Gastrocnemius medialis (tissue), 4 donors: Measurements from ENCODE around the gene THSD7B. TPM values are rescaled to one million over a fixed set of nuclear protein-coding genes. Genes with fewer than 3 reads are reported as not detected.

ENCODE experiments used
- ATAC-seq, 2 donors: fragments of 150-250 bp; one replicate each; pipeline ENCODE4 v1.9.1; 2016
- DNase-seq, 2 donors: peaks; one replicate each; pipeline ENCODE4 v3.0.0-alpha.2; 2019
- H3K27ac ChIP-seq, 4 donors: fragments of 200-600 bp; sonication (generic); 1 replicate in 1 of 4; 2 replicates in 3 of 4; pipeline ENCODE4 v1.5.1; 2016 to 2018; ENCODE audit warnings: mild to moderate bottlenecking in 2 of 4, moderate library complexity in 1 of 4
- H3K27me3 ChIP-seq, 3 donors: fragments of 200-600 bp; sonication (generic) in 2 of 3; 1 replicate in 1 of 3; 2 replicates in 2 of 3; pipeline versions ENCODE4 v1.5.1 to v1.6.0; 2016 to 2019; ENCODE audit warnings: mild to moderate bottlenecking in 1 of 3, moderate library complexity in 1 of 3
- H3K36me3 ChIP-seq, 2 donors: fragments of 200-600 bp; sonication (generic) in 1 of 2; one replicate each; pipeline ENCODE4 v1.5.1; 2017 to 2018
- H3K4me1 ChIP-seq, 2 donors: fragments of 200-600 bp; sonication (generic) in 1 of 2; one replicate each; pipeline ENCODE4 v1.5.1; 2016 to 2017; ENCODE audit warnings: mild to moderate bottlenecking in 2 of 2
- H3K4me3 ChIP-seq, 4 donors: fragments of 200-600 bp; sonication (generic) in 3 of 4; 1 replicate in 1 of 4; 2 replicates in 3 of 4; pipeline ENCODE4 v1.5.1; 2016 to 2019; ENCODE audit warnings: mild to moderate bottlenecking in 2 of 4
- H3K9me3 ChIP-seq, 3 donors: fragments of 200-600 bp; sonication (generic) in 2 of 3; 1 replicate in 1 of 3; 2 replicates in 2 of 3; pipeline ENCODE4 v1.5.1; 2016 to 2019
- POLR2A ChIP-seq, 2 donors: fragments of 450-650 bp; IDR thresholded peaks; one replicate each; pipeline ENCODE4 v1.6.1; 2017; ENCODE audit warnings: antibody characterized with exemption in 2 of 2, mild to moderate bottlenecking in 2 of 2, moderate library complexity in 2 of 2
- in situ Hi-C, 4 donors: fragments of 200-750 bp; cut with MboI; loops; one replicate each; pipeline versions ENCODE4 v1.15.0 to v1.8.0; 2017; ENCODE audit warnings: low sequenced_read_pairs in 4 of 4
- intact Hi-C: fragments of 100-400 bp; cut with DNase I; formaldehyde crosslinking; loops from one replicate; pipeline ENCODE4 v1.15.1; 2023; ENCODE audit warnings: low total_unique reads
- total RNA-seq, 4 donors: library from RNA; depleted of rRNA; stranded (reverse); fragments of >200 nt; gene quantifications; one replicate each; pipeline versions ENCODE4 v1.1.0 to v1.2.3, GENCODE V29; 2016
- TF ChIP-seq, protein P1 (sequence below), 5 experiments: fragments of 450-650 bp in 3 of 5; fragments of 200-600 bp in 2 of 5; sonication (generic) in 2 of 5; IDR thresholded peaks in 4 of 5; conservative IDR thresholded peaks in 1 of 5; 1 replicate in 4 of 5; 2 replicates in 1 of 5; pipeline ENCODE4 v1.5.1; 2016 to 2019; ENCODE audit warnings: antibody characterized with exemption in 5 of 5, mild to moderate bottlenecking in 3 of 5, moderate library complexity in 3 of 5

Gene THSD7B
- total RNA-seq, 4 donors from 2014 or later, result not detected

DNA sequence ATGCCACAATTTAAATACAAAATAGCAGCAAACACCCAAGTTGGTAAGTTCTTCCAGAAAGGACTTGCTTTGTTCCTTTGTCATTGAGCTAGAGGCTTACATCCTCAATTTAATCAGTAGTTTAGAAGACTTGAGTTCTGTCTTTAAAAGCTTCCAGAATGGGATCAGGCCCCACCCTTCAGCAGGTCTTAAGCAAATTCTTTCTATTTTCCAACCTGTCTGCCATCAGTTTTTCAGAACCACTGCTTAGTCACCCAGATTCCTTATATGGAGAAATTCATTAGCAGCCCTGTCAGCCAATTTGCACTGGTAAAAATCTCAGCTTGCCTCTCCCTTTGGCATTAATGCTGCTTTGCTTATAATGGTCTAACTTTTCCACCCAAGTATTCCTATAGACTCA, 935.3 kb downstream of the THSD7B start:
- in situ Hi-C loops, result no loop called here
- ATAC-seq (no peak), DNase-seq (no peak)
- intact Hi-C loops, result no loop called here
- Histone ChIP-seq H3K36me3 (no peaks in the 10 kb centered on the region), H3K4me1 (no peaks in the 10 kb centered on the region), H3K9me3 (no peaks in the 10 kb centered on the region), H3K27ac (no peak overlapping the region), H3K27me3 (no peaks in the 10 kb centered on the region), H3K4me3 (no peak overlapping the region)
- no peak for TF ChIP-seq POLR2A (IDR thresholded peaks at IDR 0.05)
- TF ChIP-seq, protein P1, sequence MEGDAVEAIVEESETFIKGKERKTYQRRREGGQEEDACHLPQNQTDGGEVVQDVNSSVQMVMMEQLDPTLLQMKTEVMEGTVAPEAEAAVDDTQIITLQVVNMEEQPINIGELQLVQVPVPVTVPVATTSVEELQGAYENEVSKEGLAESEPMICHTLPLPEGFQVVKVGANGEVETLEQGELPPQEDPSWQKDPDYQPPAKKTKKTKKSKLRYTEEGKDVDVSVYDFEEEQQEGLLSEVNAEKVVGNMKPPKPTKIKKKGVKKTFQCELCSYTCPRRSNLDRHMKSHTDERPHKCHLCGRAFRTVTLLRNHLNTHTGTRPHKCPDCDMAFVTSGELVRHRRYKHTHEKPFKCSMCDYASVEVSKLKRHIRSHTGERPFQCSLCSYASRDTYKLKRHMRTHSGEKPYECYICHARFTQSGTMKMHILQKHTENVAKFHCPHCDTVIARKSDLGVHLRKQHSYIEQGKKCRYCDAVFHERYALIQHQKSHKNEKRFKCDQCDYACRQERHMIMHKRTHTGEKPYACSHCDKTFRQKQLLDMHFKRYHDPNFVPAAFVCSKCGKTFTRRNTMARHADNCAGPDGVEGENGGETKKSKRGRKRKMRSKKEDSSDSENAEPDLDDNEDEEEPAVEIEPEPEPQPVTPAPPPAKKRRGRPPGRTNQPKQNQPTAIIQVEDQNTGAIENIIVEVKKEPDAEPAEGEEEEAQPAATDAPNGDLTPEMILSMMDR (IDR thresholded peaks at IDR 0.05 in 4 of 5, conservative IDR thresholded peaks at IDR 0.05 in 1 of 5), result no peak

DNA sequence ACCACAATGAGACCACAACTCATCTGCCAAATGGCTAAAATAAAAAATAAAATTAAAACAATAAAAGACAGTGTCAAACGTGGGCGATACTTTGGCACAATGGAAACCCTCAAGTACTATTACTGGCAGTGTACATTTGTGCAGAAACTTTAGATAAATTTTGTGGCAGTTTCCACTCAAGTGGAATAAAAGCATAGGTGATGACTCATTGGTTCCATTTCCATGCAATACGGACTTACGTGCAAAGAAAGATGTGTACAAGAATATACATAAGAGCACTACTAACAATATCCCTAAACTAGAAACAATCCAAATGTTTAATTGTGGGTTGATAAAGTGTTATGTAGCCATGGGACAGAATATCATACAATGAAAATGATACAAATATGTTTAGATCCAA, 940.0 kb downstream of the THSD7B start:
- Histone ChIP-seq H3K4me3 (no peak overlapping the region), H3K27me3 (no peaks in the 10 kb centered on the region), H3K4me1 (no peaks in the 10 kb centered on the region), H3K36me3 (no peaks in the 10 kb centered on the region), H3K27ac (no peak overlapping the region), H3K9me3 (no peaks in the 10 kb centered on the region)
- in situ Hi-C loops (no loop called here), intact Hi-C loops (no loop called here)
- DNase-seq (no peak), ATAC-seq (no peak)
- no peak for TF ChIP-seq POLR2A (IDR thresholded peaks at IDR 0.05)
- TF ChIP-seq, protein P1 (IDR thresholded peaks at IDR 0.05 in 4 of 5, conservative IDR thresholded peaks at IDR 0.05 in 1 of 5), result no peak

DNA sequence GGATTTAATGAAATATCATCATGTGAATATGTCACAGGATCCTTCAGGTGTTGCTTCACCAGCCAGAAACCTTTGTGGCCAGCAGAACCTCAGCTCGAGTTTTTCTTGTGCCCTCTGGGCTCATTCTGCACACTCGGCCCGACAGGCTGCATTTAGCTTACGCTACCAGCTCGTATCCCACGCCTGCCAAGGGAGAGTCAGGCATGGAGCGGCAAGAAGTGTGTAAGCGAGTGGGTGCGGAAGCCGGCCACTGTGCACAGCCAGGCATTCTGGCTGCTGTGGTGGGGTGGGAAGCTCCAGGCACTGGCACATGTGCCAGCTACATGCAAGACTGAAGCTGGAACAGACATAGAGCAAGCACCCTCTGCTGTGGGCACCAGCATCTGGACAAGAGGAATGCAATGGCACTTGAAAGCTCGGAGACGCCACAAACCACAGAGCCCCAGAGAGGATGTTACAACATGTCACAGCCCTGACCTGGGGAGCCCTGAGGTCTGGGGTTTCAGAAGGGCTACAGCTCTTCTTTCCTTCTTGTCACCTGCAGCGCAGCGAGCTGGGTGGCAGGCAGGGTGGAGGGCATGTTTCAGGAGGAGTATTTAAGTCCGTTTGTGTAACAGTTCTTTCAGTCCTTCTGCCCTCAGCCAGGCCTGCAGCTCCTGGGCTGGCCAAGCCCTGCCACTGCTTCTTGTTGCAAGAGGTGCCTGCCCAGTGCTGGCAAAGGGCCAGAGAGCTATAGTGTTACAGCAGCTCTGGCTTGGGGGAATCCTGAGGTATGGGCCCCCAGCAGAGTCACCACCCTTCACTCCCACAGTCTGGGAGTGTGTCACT, 941.7 kb downstream of the THSD7B start:
- H3K4me1 ChIP-seq, result no peaks in the 10 kb centered on the region
- H3K4me3 ChIP-seq, result no peak overlapping the region
- in situ Hi-C loops (no loop called here), intact Hi-C loops (no loop called here)
- DNase-seq (no peak), ATAC-seq (no peak)
- no peaks in the 10 kb centered on the region for H3K36me3 ChIP-seq
- TF ChIP-seq, protein P1 (IDR thresholded peaks at IDR 0.05 in 4 of 5, conservative IDR thresholded peaks at IDR 0.05 in 1 of 5), result no peak
- no peak for TF ChIP-seq POLR2A (IDR thresholded peaks at IDR 0.05)
- no peak overlapping the region for H3K27ac ChIP-seq
- no peaks in the 10 kb centered on the region for H3K9me3 ChIP-seq
- no peaks in the 10 kb centered on the region for H3K27me3 ChIP-seq

DNA sequence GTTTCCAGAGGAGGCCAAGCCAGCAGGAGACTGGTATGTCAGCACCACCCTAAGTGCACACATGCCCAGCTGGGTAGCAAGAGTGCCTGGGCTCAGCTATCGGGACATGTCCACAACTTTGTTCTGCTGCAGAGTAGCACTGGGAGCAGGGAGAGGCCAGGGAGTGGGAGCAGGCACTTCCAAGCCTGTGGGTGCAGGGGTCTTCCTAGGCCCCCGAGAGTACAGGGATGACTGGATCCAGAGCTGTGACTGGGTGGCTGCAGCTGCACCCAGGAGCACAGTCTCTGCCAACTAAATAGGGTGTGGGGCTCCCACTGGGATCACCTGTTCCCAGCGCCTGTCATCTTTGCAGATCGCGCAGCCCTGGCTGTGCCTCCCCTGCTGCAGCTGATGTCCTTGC, 943.0 kb downstream of the THSD7B start:
- ATAC-seq, result no peak
- in situ Hi-C loops (no loop called here), intact Hi-C loops (no loop called here)
- no peaks in the 10 kb centered on the region for H3K27me3 ChIP-seq
- no peaks in the 10 kb centered on the region for H3K36me3 ChIP-seq
- H3K4me3 ChIP-seq, result no peak overlapping the region
- TF ChIP-seq, protein P1 (IDR thresholded peaks at IDR 0.05 in 4 of 5, conservative IDR thresholded peaks at IDR 0.05 in 1 of 5), result no peak
- TF ChIP-seq POLR2A (IDR thresholded peaks at IDR 0.05), result no peak
- no peaks in the 10 kb centered on the region for H3K9me3 ChIP-seq
- no peaks in the 10 kb centered on the region for H3K4me1 ChIP-seq
- DNase-seq, result no peak
- no peak overlapping the region for H3K27ac ChIP-seq
